ENCODE results near the gene BTBD19.

DNA sequence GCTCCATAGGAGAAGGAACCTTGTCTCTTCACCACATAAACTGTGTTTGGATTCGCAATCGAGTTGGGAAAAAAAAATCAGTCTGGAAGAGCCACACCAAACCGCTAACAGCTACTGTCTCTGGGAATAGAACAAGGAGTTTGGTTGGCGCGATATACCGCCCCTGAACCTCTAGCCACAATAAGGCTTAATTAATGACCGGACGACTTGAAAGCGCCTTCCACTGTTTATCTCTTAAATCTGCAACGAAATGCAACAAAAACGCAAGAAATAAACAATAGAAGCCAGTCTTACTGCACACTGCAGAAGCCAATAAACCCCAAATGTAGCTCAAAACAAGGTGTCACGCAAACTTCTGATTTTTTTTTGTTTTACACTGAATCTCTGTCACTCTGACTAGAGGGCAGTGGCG, 10.9 kb downstream of the BTBD19 start:
- TF ChIP-seq CTCF (IDR thresholded peaks at IDR 0.05) (no peak), POLR2A (IDR thresholded peaks at IDR 0.05) (no peak)
